Fibroblast of skin of left biceps (primary cell): ENCODE results near the gene ANG.
"Not testable (repeated sequence)": the region's sequence is repeated elsewhere in the genome, so short reads cannot be mapped to it uniquely, and the experiment has no call there.

Experiments
- DNase-seq, 2 experiments: peaks; one replicate each; pipeline ENCODE4 v3.0.0-alpha.2; 2013; ENCODE audit warnings: low read depth in 2 of 2

ANG gene

GRCh38 chr14:20698934-20699333, 10.4 kb downstream of the ANG start:
- DNase-seq: no peak

GRCh38 chr14:20699931-20700330, 11.4 kb downstream of the ANG start:
- no peak for DNase-seq

- DNase-seq: not testable (repeated sequence)
Observed at GRCh38 chr14:20700965-20701364, 12.4 kb downstream of the ANG start.

- DNase-seq: no peak
Observed at GRCh38 chr14:20706657-20707355, 18.2 kb downstream of the ANG start.

- no peak for DNase-seq
Observed at GRCh38 chr14:20707622-20708021, 19.1 kb downstream of the ANG start.

GRCh38 chr14:20711261-20711660, 22.7 kb downstream of the ANG start:
- no peak for DNase-seq

- DNase-seq: no peak
Observed at GRCh38 chr14:20711685-20712084, 23.1 kb downstream of the ANG start.

GRCh38 chr14:20712904-20713303, 24.3 kb downstream of the ANG start:
- no peak for DNase-seq

GRCh38 chr14:20714593-20715250, 26.2 kb downstream of the ANG start:
- DNase-seq: no peak

GRCh38 chr14:20719777-20720176, 31.2 kb downstream of the ANG start:
- no peak for DNase-seq

GRCh38 chr14:20720741-20721140, 32.2 kb downstream of the ANG start:
- no peak for DNase-seq

- DNase-seq: no peak
Observed at GRCh38 chr14:20722016-20722415, 33.5 kb downstream of the ANG start.

- no peak for DNase-seq
Observed at GRCh38 chr14:20723488-20723887, 34.9 kb downstream of the ANG start.

GRCh38 chr14:20726121-20726520, 37.6 kb downstream of the ANG start:
- DNase-seq: not testable (repeated sequence)

GRCh38 chr14:20726531-20726930, 38.0 kb downstream of the ANG start:
- no peak for DNase-seq

GRCh38 chr14:20730891-20731290, 42.3 kb downstream of the ANG start:
- DNase-seq: no peak

GRCh38 chr14:20732477-20732876, 43.9 kb downstream of the ANG start:
- DNase-seq: no peak

- no peak for DNase-seq
Observed at GRCh38 chr14:20732979-20733635, 44.5 kb downstream of the ANG start.

- no peak for DNase-seq
Observed at GRCh38 chr14:20733684-20734429, 45.3 kb downstream of the ANG start.

GRCh38 chr14:20734430-20734806, 45.9 kb downstream of the ANG start:
- no peak for DNase-seq

GRCh38 chr14:20738292-20738691, 49.7 kb downstream of the ANG start:
- not testable (repeated sequence) for DNase-seq

GRCh38 chr14:20742132-20742531, 53.6 kb downstream of the ANG start:
- no peak for DNase-seq
